GM20000 (cell line): ENCODE results near the gene DHX8.
"Not testable (repeated sequence)": the region's sequence is repeated elsewhere in the genome, so short reads cannot be mapped to it uniquely, and the experiment has no call there.

Experiments used
- DNase-seq: peaks from one replicate; pipeline ENCODE4 v3.0.0; 2012; ENCODE audit warnings: low spot score
- CTCF ChIP-seq: IDR thresholded peaks from 2 replicates; pipeline ENCODE4 v1.5.1; 2012; ENCODE audit warnings: mild to moderate bottlenecking, control low read depth; ENCODE audit errors: extremely low read depth, missing control alignments

DHX8 gene

GRCh38 chr17:43477832-43478634 is 5.7 kb upstream of the DHX8 start:
- no peak for DNase-seq
- no peak for TF ChIP-seq CTCF

GRCh38 chr17:43479948-43480347 is 3.8 kb upstream of the DHX8 start:
- no peak for TF ChIP-seq CTCF
- DNase-seq = no peak

GRCh38 chr17:43482103-43483012 is 1.4 kb upstream of the DHX8 start:
- TF ChIP-seq CTCF = no peak
- no peak for DNase-seq

- DNase-seq = no peak
- no peak for TF ChIP-seq CTCF
Observed at GRCh38 chr17:43490621-43491020, 6.8 kb downstream of the DHX8 start.

- DNase-seq = not testable (repeated sequence)
Observed at GRCh38 chr17:43509440-43509839, 25.7 kb downstream of the DHX8 start.

GRCh38 chr17:43511199-43511598 is 27.4 kb downstream of the DHX8 start:
- not testable (repeated sequence) for DNase-seq

- TF ChIP-seq CTCF = no peak
- DNase-seq = no peak
Observed at GRCh38 chr17:43515656-43516055, 31.9 kb downstream of the DHX8 start.

- DNase-seq = peak; percentile 28
- no peak for TF ChIP-seq CTCF
Observed at GRCh38 chr17:43517161-43517560, 33.4 kb downstream of the DHX8 start.
